IPS-18c (cell line): ENCODE data around the gene ZDBF2.
A peak's percentile ranks its signal among the peaks of the same experiment; 100 is the strongest.
"Not testable (repeated sequence)": the region's sequence is repeated elsewhere in the genome, so short reads cannot be mapped to it uniquely, and the experiment has no call there.

Source experiments
- H3K4me3 ChIP-seq: 2 replicates; pipeline ENCODE4 v1.7.0; 2013; ENCODE audit warnings: low read depth, mild to moderate bottlenecking, low read length, moderate library complexity; ENCODE audit not compliant: insufficient read depth
- H3K9me3 ChIP-seq: one replicate; pipeline ENCODE4 v1.6.1; 2013; ENCODE audit warnings: mild to moderate bottlenecking, low read length, moderate library complexity; ENCODE audit not compliant: control insufficient read depth, insufficient read depth

ZDBF2 gene

GRCh38 chr2:206256706-206257205 lies 17.7 kb upstream of the ZDBF2 start:
- Histone ChIP-seq H3K9me3 (no peaks in the 10 kb centered on the region), H3K4me3 (no peak overlapping the region)

GRCh38 chr2:206257350-206257749 lies 17.1 kb upstream of the ZDBF2 start:
- Histone ChIP-seq H3K4me3 (no peak overlapping the region), H3K9me3 (no peaks in the 10 kb centered on the region)

GRCh38 chr2:206257861-206258260 lies 16.6 kb upstream of the ZDBF2 start:
- Histone ChIP-seq H3K9me3 (no peaks in the 10 kb centered on the region), H3K4me3 (no peak overlapping the region)

GRCh38 chr2:206258615-206259014 lies 15.8 kb upstream of the ZDBF2 start:
- not testable (repeated sequence) for H3K9me3 ChIP-seq, H3K4me3 ChIP-seq

- H3K9me3 ChIP-seq: no peaks in the 10 kb centered on the region
- H3K4me3 ChIP-seq: no peak overlapping the region
Observed at GRCh38 chr2:206259376-206260187, 14.9 kb upstream of the ZDBF2 start.

GRCh38 chr2:206260188-206261012 lies 14.1 kb upstream of the ZDBF2 start:
- no peaks in the 10 kb centered on the region for H3K9me3 ChIP-seq

GRCh38 chr2:206263959-206264603 lies 10.4 kb upstream of the ZDBF2 start:
- no peaks in the 10 kb centered on the region for H3K9me3 ChIP-seq
- H3K4me3 ChIP-seq: no peak overlapping the region

More at GRCh38 chr2:206260188-206261012, 14.1 kb upstream of the ZDBF2 start:
- H3K4me3 ChIP-seq: no peak overlapping the region

- Histone ChIP-seq H3K9me3 (no peaks in the 10 kb centered on the region), H3K4me3 (no peak overlapping the region)
Observed at GRCh38 chr2:206266130-206267125, 8.0 kb upstream of the ZDBF2 start.

- H3K4me3 ChIP-seq: no peak overlapping the region
- no peaks in the 10 kb centered on the region for H3K9me3 ChIP-seq
Observed at GRCh38 chr2:206267567-206267966, 6.9 kb upstream of the ZDBF2 start.

- no peak overlapping the region for H3K4me3 ChIP-seq
- no peaks in the 10 kb centered on the region for H3K9me3 ChIP-seq
Observed at GRCh38 chr2:206271065-206271464, 3.4 kb upstream of the ZDBF2 start.

- Histone ChIP-seq H3K4me3 (peak overlapping the region; percentile 89), H3K9me3 (no peaks in the 10 kb centered on the region)
Observed at GRCh38 chr2:206273905-206274304, 558 bp upstream of the ZDBF2 start.

- H3K9me3 ChIP-seq: no peaks in the 10 kb centered on the region
- H3K4me3 ChIP-seq: peak overlapping the region; percentile 89
Observed at GRCh38 chr2:206275312-206276055, 1.0 kb downstream of the ZDBF2 start.

- H3K4me3 ChIP-seq: peak overlapping the region; percentile 89; the same call in 1 of the 2 replicates
Observed at GRCh38 chr2:206276169-206276942, 1.9 kb downstream of the ZDBF2 start.

GRCh38 chr2:206277503-206277902 lies 3.0 kb downstream of the ZDBF2 start:
- no peak overlapping the region for H3K4me3 ChIP-seq

More at GRCh38 chr2:206276169-206276942, 1.9 kb downstream of the ZDBF2 start:
- H3K9me3 ChIP-seq: no peaks in the 10 kb centered on the region

GRCh38 chr2:206282746-206283145 lies 8.3 kb downstream of the ZDBF2 start:
- Histone ChIP-seq H3K9me3 (peaks cover 2% of the 10 kb centered on the region), H3K4me3 (no peak overlapping the region)

More at GRCh38 chr2:206277503-206277902, 3.0 kb downstream of the ZDBF2 start:
- H3K9me3 ChIP-seq: no peaks in the 10 kb centered on the region
